ENCODE data around the gene PTGFRN.

DNA sequence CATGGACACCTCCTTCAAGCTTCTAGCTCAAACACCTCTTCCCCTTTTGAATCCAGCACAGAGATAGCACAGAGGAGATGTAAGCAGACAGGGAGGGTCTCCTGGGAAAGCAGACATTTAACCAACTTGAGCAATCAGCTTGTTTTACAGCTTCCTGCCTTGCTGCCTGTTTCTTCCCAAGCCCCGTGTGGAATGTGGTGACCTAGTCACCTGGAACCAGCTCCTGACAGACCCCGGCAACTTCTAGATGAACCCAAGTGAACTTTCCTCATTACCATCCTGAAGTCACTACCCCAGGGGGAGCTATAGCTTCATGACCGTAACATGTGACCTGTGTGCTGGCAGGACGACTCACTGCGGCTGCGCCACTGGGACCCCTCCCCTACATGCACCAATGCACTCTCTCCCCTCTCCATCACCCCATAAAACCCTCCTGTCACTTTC is 126.3 kb downstream of the PTGFRN start:
- TF ChIP-seq, protein P1, sequence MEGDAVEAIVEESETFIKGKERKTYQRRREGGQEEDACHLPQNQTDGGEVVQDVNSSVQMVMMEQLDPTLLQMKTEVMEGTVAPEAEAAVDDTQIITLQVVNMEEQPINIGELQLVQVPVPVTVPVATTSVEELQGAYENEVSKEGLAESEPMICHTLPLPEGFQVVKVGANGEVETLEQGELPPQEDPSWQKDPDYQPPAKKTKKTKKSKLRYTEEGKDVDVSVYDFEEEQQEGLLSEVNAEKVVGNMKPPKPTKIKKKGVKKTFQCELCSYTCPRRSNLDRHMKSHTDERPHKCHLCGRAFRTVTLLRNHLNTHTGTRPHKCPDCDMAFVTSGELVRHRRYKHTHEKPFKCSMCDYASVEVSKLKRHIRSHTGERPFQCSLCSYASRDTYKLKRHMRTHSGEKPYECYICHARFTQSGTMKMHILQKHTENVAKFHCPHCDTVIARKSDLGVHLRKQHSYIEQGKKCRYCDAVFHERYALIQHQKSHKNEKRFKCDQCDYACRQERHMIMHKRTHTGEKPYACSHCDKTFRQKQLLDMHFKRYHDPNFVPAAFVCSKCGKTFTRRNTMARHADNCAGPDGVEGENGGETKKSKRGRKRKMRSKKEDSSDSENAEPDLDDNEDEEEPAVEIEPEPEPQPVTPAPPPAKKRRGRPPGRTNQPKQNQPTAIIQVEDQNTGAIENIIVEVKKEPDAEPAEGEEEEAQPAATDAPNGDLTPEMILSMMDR (IDR thresholded peaks at IDR 0.05; ENCODE audit: low read depth, low read length), result no peak
- no peak for TF ChIP-seq EZH2phosphoT487 (IDR thresholded peaks at IDR 0.05; ENCODE audit: low read depth)
